Activated naive CD4-positive, alpha-beta T cell treated with anti-CD3 and anti-CD28 coated beads for 36 hours (primary cell): ENCODE measurements around the gene HS6ST2. TPM values are rescaled to one million over a fixed set of nuclear protein-coding genes. Genes with fewer than 3 reads are reported as not detected.

Source experiments
- CTCF ChIA-PET: fragments of 350-600 bp; sonication (Branson Sonifier 250); formaldehyde crosslinking; loops from one replicate; lab custom pipeline; 2021; ENCODE audit warnings: antibody characterized with exemption; lab: Charles Lee
- DNase-seq: peaks from one replicate; pipeline ENCODE4 v3.0.0-alpha.2; 2020
- H3K27ac Mint-ChIP-seq: one replicate; pipeline ENCODE4 v1.8.0; 2021; ENCODE audit warnings: mild to moderate bottlenecking, mixed read lengths
- H3K27me3 Mint-ChIP-seq: one replicate; pipeline ENCODE4 v1.8.0; 2021; ENCODE audit warnings: low read depth, mixed read lengths
- H3K36me3 Mint-ChIP-seq: one replicate; pipeline ENCODE4 v1.8.0; 2021; ENCODE audit warnings: low read depth, mixed read lengths
- H3K4me1 Mint-ChIP-seq: one replicate; pipeline ENCODE4 v1.8.0; 2021; ENCODE audit warnings: low read depth, mixed read lengths
- H3K4me3 Mint-ChIP-seq: one replicate; pipeline ENCODE4 v1.8.0; 2021; ENCODE audit warnings: mild to moderate bottlenecking, moderate library complexity, mixed read lengths
- H3K9me3 Mint-ChIP-seq: one replicate; pipeline ENCODE4 v1.8.0; 2021; ENCODE audit warnings: mixed read lengths
- intact Hi-C: fragments of 100-400 bp; cut with micrococcal nuclease; formaldehyde crosslinking; loops from one replicate; pipeline ENCODE4 v1.15.1; 2023
- total RNA-seq, 2 experiments: library from RNA; stranded (reverse); gene quantifications; one replicate each; pipeline ENCODE4 v1.2.3, GENCODE V29; 2021

Gene HS6ST2
- total RNA-seq, 2 experiments from 2014 or later: 0.98 to 1.3 TPM

DNA sequence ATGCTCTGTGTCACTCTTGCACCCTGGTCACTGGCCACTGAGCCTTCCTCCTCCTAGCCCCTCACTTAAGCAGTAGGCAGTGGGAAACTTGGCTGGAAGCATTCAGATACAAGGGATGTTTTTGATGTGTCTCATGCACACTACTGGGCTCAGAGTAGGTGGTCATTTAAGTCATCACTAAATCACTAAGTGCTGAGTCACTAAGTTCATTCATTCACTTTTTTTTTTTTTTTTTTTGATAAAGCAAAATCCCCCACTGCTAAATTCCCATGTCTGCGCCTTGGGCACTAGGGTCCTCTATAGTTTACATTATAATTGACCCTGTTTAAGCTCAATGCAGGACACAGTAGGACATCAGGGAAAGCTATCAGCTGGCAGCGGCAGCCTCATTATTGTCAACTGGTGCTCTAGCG, 287.2 kb downstream of the HS6ST2 start:
- H3K27me3 Mint-ChIP-seq: no peaks in the 10 kb centered on the region
- intact Hi-C loops: no loop called here
- CTCF ChIA-PET: no interaction called here

DNA sequence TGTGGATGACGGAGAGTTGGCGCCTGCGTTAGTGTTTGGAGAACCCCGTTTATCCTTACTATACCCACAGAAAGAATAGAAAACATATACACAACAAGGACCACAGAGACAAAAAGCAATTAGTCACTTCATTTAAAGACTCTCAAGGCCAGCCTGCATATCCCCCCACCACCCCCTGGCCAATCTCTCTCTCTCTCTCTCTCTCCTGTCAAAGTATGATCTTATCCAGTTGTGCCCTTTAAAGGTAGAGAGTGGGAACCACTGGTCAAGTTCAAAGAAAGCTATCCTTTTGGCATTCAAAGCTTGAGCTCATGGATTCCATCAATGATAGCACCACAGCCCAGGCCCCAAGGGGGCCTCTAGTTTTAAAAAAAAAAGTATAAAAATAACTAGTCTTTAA, 289.3 kb downstream of the HS6ST2 start:
- no peaks in the 10 kb centered on the region for H3K4me1 Mint-ChIP-seq
- no peak overlapping the region for H3K27ac Mint-ChIP-seq
- CTCF ChIA-PET: interaction anchor here (0.7 kb wide), 1 partner anchor 1412 kb away, joined by 3 read pairs; no protein-coding TSS in a partner anchor
- no peak overlapping the region for H3K4me3 Mint-ChIP-seq
- intact Hi-C loops: no loop called here
- no peak for DNase-seq
- H3K27me3 Mint-ChIP-seq: no peaks in the 10 kb centered on the region
- H3K36me3 Mint-ChIP-seq: no peaks in the 10 kb centered on the region
- H3K9me3 Mint-ChIP-seq: no peaks in the 10 kb centered on the region

More for the DNA sequence above, 287.2 kb downstream of the HS6ST2 start:
- Mint-ChIP-seq H3K4me3 (no peak overlapping the region), H3K4me1 (no peaks in the 10 kb centered on the region), H3K27ac (no peak overlapping the region), H3K9me3 (no peaks in the 10 kb centered on the region), H3K36me3 (no peaks in the 10 kb centered on the region)
- DNase-seq: no peak

DNA sequence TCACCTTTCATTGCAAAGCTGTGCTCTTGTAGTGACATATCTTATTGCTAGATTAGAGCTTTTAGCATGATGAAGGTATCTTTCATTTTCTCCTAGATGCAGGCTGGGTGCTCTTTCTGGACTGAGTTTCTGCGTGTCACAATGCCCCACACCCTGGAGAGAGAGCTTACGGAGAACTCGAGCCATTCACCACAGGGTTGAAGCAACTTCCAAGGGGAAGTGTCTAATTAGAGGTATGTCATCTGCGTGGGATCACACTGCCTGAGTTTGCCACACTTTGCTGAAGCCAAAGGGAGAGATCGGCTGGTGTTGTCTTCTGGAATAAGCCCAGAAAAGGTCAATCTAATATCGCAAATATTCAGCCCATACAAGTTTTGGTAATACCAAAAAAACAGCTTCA, 290.3 kb downstream of the HS6ST2 start:
- no peaks in the 10 kb centered on the region for H3K9me3 Mint-ChIP-seq
- no peak overlapping the region for H3K4me3 Mint-ChIP-seq
- no peaks in the 10 kb centered on the region for H3K4me1 Mint-ChIP-seq
- intact Hi-C loops: no loop called here
- no peaks in the 10 kb centered on the region for H3K27me3 Mint-ChIP-seq
- no peak for DNase-seq
- CTCF ChIA-PET: no interaction called here
- H3K36me3 Mint-ChIP-seq: no peaks in the 10 kb centered on the region
- no peak overlapping the region for H3K27ac Mint-ChIP-seq

DNA sequence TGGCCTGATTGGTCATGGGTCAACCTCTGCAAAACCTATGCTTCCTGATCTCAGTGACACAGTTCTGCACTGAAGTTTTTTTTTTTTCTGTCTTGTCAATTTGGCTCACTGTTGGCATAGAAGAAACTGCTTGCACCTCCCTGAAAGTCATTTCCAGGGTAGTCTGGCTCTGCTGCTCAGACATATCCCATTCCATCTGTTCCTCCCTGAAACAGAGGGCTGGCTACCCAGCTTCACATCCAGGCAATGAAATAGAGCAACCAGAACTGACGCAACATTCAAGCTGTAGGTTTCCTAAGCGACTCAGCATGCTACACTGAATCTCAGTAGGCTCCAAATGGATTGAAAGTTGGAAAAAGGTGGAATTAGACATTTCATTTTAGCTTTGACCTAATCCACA, 292.8 kb downstream of the HS6ST2 start:
- Mint-ChIP-seq H3K27me3 (no peaks in the 10 kb centered on the region), H3K4me1 (no peaks in the 10 kb centered on the region), H3K9me3 (no peaks in the 10 kb centered on the region), H3K36me3 (no peaks in the 10 kb centered on the region), H3K27ac (no peak overlapping the region), H3K4me3 (no peak overlapping the region)
- DNase-seq: no peak
- CTCF ChIA-PET: no interaction called here
- intact Hi-C loops: no loop called here

- intact Hi-C loops: no loop called here
- Mint-ChIP-seq H3K4me3 (no peak overlapping the region), H3K4me1 (no peaks in the 10 kb centered on the region), H3K36me3 (no peaks in the 10 kb centered on the region), H3K27me3 (no peaks in the 10 kb centered on the region), H3K27ac (no peak overlapping the region), H3K9me3 (no peaks in the 10 kb centered on the region)
- CTCF ChIA-PET: no interaction called here
- no peak for DNase-seq
Measured at GRCh38 chrX:132664273-132664672, 294.2 kb downstream of the HS6ST2 start.

DNA sequence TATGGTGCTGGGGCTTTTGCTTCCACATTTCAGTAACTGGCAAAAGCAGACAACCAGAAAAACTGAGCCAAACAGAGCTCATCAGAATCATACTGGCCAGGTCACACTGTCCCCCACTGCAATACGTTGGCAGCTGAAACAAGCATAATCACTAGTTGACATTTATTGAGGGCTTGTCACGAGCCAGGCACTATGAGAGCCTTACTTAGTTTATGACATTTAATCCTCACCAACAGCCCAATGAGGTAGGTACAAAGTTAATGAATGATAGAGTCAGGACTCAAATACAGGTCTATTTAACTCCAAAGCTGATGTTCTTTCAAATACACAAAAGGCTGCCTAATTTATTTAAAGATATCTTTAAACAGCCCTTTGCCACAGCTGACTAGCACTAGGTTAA, 295.6 kb downstream of the HS6ST2 start:
- H3K27me3 Mint-ChIP-seq: no peaks in the 10 kb centered on the region
- intact Hi-C loops: no loop called here
- no peaks in the 10 kb centered on the region for H3K36me3 Mint-ChIP-seq
- H3K4me1 Mint-ChIP-seq: no peaks in the 10 kb centered on the region
- H3K9me3 Mint-ChIP-seq: no peaks in the 10 kb centered on the region
- no peak overlapping the region for H3K27ac Mint-ChIP-seq
- no peak for DNase-seq
- CTCF ChIA-PET: no interaction called here
- no peak overlapping the region for H3K4me3 Mint-ChIP-seq

DNA sequence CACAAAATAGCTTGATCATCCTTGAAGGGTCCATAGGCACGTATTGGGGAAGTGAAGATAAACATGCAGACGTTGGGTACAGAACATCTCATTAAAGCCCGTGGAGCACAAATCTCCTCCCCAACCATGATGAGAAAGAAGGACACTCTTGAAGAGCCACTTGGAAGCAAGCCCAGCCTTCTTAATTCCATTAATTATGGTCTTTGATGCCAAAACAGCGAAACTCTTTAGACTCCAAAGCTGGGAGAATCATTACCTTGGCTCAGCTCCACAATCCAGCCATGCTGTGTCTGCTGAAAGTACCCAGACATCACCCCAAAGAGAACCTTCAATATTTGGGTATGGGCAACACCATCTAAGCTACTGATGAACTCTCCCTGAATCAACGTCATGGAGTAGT, 300.6 kb downstream of the HS6ST2 start:
- Mint-ChIP-seq H3K27me3 (no peaks in the 10 kb centered on the region), H3K9me3 (no peaks in the 10 kb centered on the region), H3K4me1 (no peaks in the 10 kb centered on the region), H3K4me3 (no peak overlapping the region), H3K36me3 (no peaks in the 10 kb centered on the region), H3K27ac (no peak overlapping the region)
- intact Hi-C loops: no loop called here
- CTCF ChIA-PET: no interaction called here
- no peak for DNase-seq

- no peaks in the 10 kb centered on the region for H3K27me3 Mint-ChIP-seq
- no peak for DNase-seq
- no peak overlapping the region for H3K27ac Mint-ChIP-seq
- H3K4me1 Mint-ChIP-seq: no peaks in the 10 kb centered on the region
- no peak overlapping the region for H3K4me3 Mint-ChIP-seq
- no peaks in the 10 kb centered on the region for H3K9me3 Mint-ChIP-seq
- intact Hi-C loops: no loop called here
- CTCF ChIA-PET: no interaction called here
- no peaks in the 10 kb centered on the region for H3K36me3 Mint-ChIP-seq
Measured at GRCh38 chrX:132652871-132653270, 305.6 kb downstream of the HS6ST2 start.

DNA sequence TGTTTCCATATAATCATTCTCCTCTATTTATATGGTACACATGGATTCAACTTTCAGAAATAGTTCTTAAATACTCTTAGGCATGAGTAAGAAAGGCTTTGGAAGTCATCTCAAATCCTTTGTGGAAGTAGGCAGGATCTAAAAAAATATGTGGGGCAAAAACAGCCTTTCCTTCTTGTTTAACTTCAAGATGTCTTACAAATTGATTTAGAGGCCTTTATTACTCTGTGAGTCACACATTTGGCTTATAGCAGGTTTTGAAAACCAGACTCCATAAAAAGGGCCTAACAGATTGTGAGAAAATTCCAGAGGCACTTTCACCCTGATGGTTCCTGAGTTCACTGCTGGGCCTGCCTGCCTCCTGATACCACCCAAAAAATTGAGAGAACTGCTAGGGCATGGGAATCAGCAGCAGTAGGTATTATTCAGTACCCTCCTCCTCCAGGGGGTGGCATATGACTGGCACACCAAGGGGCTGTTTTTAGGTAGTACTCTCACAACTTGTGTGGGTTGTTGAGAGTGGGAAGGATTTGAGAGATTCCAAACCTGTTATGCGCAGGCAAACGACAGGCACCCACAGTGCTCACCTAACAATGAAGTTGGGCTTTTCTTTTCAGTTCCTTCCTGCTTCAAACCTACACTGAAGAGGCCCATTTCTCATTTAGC, 306.9 kb downstream of the HS6ST2 start:
- H3K4me3 Mint-ChIP-seq: no peak overlapping the region
- no peaks in the 10 kb centered on the region for H3K36me3 Mint-ChIP-seq
- DNase-seq: no peak
- no peaks in the 10 kb centered on the region for H3K4me1 Mint-ChIP-seq
- H3K27ac Mint-ChIP-seq: no peak overlapping the region
- H3K27me3 Mint-ChIP-seq: no peaks in the 10 kb centered on the region
- intact Hi-C loops: no loop called here
- CTCF ChIA-PET: no interaction called here
- H3K9me3 Mint-ChIP-seq: no peaks in the 10 kb centered on the region

DNA sequence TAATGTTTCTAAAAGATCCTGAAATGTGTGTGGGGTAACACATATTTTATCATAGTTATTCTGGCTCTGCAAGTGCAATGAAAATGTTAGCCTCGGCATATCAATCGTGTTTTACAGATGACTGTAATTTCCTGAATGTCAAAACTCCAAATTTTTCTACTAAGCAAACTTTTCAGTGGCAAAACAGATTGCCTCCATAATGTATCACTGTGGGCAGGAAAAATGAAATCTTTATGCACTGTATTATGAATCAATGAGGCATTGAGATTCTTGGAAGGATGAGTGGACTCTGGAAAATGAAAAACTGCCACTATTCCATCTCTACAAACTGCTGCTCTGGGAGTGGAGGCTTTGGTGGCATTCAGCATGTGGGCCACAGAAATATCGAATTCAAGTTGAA, 309.5 kb downstream of the HS6ST2 start:
- Mint-ChIP-seq H3K9me3 (no peaks in the 10 kb centered on the region), H3K36me3 (no peaks in the 10 kb centered on the region), H3K4me3 (no peak overlapping the region), H3K27ac (no peak overlapping the region), H3K4me1 (no peaks in the 10 kb centered on the region), H3K27me3 (no peaks in the 10 kb centered on the region)
- CTCF ChIA-PET: interaction anchor here (0.6 kb wide), 1 partner anchor 811 kb away, joined by 3 read pairs; no protein-coding TSS in a partner anchor
- DNase-seq: no peak
- intact Hi-C loops: no loop called here

GRCh38 chrX:132639446-132639845, 319.0 kb downstream of the HS6ST2 start:
- no peaks in the 10 kb centered on the region for H3K27me3 Mint-ChIP-seq
- H3K9me3 Mint-ChIP-seq: no peaks in the 10 kb centered on the region
- H3K4me3 Mint-ChIP-seq: no peak overlapping the region
- intact Hi-C loops: loop anchor here (5.0 to 10.0 kb wide), 2 partner anchors 533 to 1035 kb away; no protein-coding TSS in a partner anchor
- no peak for DNase-seq
- H3K4me1 Mint-ChIP-seq: no peaks in the 10 kb centered on the region
- CTCF ChIA-PET: no interaction called here
- H3K27ac Mint-ChIP-seq: no peak overlapping the region
- H3K36me3 Mint-ChIP-seq: no peaks in the 10 kb centered on the region

DNA sequence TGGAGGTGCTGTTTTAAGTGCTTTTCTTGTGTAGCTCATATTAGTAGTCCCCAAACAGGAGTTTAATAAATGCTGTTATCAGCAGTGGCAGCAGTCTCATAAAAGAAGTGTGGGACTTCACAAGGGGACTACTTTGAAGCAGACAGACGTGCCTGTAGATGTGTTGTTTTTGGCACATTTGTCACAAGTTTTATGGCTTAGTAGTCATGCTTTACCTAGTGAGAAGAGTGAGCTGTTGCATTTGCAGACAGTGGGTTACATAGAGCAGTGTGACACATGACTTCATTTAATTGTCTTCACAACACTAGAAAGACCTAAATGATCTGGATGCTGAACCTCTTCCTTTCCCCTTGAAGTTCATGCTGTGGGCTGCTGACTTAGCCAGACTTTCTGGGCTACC, 320.1 kb downstream of the HS6ST2 start:
- intact Hi-C loops: loop anchor here (5.0 to 10.0 kb wide), 2 partner anchors 534 to 1036 kb away; no protein-coding TSS in a partner anchor
- CTCF ChIA-PET: no interaction called here
- no peaks in the 10 kb centered on the region for H3K9me3 Mint-ChIP-seq
- no peaks in the 10 kb centered on the region for H3K4me1 Mint-ChIP-seq
- H3K36me3 Mint-ChIP-seq: no peaks in the 10 kb centered on the region
- H3K27ac Mint-ChIP-seq: no peak overlapping the region
- DNase-seq: no peak
- H3K27me3 Mint-ChIP-seq: no peaks in the 10 kb centered on the region
- no peak overlapping the region for H3K4me3 Mint-ChIP-seq

- Mint-ChIP-seq H3K4me1 (no peaks in the 10 kb centered on the region), H3K36me3 (no peaks in the 10 kb centered on the region), H3K4me3 (no peak overlapping the region), H3K27me3 (no peaks in the 10 kb centered on the region), H3K27ac (no peak overlapping the region), H3K9me3 (no peaks in the 10 kb centered on the region)
- intact Hi-C loops: loop anchor here (2.0 to 10.0 kb wide), 3 partner anchors 81 to 1039 kb away; no protein-coding TSS in a partner anchor
- DNase-seq: no peak
- CTCF ChIA-PET: interaction anchor here (0.5 to 0.7 kb wide), 2 partner anchors 411 to 953 kb away, joined by 3 read pairs; no protein-coding TSS in a partner anchor
Measured at GRCh38 chrX:132636080-132636479, 322.3 kb downstream of the HS6ST2 start.
